Measurements from ENCODE around the gene ZG16.
"Not testable (repeated sequence)": the region's sequence is repeated elsewhere in the genome, so short reads cannot be mapped to it uniquely, and the experiment has no call there.

Gene ZG16

DNA sequence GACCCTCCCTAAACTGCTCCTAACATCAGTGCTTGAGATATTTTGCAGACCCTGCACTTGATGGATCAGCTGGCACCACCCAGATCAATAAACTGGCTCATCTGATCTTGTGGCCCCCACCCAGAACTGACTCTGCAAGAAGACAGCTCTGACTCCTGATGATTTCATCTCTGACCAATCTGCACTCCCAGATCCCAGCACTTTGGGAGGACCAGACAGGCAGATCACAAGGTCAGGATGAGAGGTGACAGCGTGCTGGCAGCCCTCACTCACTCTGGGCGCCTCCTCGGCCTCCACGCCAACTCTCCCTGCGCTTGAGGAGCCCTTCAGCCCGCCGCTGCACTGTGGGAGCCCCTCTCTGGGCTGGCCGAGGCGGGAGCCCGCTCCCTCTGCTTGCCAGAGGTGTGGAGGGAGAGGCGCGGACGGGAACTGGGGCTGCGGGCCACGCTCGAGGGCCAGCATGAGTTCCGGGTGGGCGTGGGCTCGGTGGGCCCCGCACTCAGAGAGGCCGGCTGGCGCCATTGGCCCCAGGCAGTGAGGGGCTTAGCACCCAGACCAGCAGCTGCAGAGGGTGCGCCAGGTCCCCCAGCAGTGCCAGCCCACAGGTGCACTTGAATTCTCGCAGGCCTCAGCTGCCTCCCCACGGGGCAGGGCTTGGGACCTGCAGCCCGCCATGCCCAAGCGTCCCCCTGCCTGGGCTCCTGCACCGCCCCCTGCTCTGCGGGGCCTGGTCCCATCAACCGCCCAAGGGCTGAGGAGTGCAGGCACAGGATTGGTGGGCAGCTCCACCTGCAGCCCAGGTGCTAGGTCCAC is 29.9 kb upstream of the ZG16 start:
- FAIRE-seq = no peak

DNA sequence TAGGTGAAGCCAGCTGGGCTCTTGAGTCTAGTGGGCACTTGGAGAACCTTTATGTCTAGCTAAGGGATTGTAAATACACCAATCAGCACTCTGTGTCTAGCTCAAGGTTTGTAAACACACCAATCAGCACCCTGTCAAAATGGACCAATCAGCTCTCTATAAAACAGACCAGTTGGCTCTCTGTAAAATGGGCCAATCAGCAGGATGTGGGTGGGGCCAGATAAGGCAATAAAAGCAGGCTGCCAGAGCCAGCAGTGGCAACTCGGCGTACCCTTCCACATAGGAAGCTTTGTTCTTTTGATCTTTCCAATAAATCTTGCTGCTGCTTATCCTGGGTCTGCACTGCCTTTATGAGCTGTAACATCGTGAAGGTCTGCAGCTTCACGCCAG is 29.3 kb upstream of the ZG16 start:
- not testable (repeated sequence) for FAIRE-seq; DNase-seq (ENCODE audit: low spot score)

More for the DNA sequence above, 29.9 kb upstream of the ZG16 start:
- no peak for DNase-seq (ENCODE audit: low spot score)

DNA sequence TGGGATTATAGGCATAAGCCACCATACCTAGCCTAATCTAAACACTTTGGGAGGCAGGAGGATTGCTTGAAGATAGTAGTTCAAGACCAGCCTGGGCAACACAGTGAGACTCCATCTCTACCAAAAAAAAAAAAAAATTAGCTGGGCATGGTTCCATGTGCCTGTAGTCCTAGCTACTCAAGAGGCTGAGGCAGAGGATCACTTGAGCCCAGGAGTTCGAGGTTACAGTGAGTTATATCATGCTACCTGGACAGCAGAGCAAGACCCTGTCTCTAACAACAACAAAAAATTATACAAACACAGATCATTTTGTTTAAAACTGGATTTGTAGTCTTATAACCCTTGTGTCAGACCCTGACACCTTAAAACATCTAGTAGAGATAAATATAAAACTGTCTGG is 24.5 kb upstream of the ZG16 start:
- FAIRE-seq (no peak), DNase-seq (ENCODE audit: low spot score) (no peak)

DNA sequence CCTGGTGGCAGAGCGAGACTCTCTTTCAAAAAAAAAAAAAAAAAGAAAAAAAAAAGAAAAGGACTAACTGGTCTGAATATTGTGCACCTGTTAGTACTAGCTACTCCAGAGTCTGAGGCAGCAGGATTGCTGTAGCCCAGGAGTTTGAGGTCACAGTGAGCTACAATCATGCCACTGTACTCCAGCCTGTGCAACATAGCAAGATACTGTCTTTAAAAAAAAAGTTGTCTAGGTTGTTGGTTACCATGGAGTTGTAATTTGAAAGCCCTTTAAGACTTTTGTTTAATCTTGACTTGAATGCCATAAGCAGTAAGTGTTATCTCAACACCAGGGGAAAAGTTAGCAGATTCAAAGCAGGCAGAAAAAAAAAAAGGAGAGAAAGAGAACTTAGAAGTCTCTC is 21.4 kb upstream of the ZG16 start:
- no peak for DNase-seq (ENCODE audit: low spot score)
- no peak for FAIRE-seq

DNA sequence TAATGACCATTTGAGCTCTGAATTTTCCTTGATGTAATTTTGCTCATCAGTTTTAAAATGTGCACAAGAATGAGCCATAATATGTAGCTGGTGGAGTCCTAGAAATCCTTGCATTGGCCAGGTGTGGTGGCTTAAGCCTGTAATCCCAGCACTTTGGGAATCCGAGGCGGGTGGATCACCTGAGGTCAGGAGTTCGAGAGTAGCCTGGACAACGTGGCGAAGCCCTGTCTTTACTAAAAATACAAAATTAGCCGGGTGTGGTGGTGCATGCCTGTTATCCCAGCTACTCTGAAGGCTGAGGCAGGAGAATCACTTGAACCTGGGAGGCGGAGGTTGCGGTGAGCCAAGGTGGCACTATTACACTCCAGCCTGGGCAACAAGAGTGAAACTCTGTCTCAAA is 21.0 kb upstream of the ZG16 start:
- not testable (repeated sequence) for FAIRE-seq

DNA sequence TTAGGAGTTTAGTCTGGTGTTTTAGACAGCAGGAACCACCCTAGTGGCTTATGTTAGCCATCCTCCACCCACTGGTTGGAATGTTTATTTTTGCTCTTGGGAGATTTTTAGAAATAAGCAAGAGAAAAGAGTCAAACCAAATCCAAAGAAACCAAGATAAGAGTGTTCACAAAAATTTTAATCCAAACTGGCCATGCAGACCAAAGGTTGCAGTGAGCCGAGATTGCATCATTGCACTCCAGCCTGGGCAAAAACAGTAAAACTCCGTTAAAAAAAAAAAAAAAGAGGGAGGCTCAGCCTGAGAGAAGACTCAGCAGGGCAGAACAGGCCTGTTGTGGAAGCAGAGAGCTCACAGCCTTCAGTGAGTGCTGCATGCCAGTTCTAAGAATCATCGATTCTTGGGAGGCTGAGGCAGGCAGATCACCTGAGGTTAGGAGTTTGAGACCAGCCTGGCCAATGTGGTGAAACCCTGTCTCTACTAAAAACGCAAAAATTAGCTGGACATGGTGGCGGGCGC is 20.0 kb upstream of the ZG16 start:
- DNase-seq (ENCODE audit: low spot score) (no peak), FAIRE-seq (no peak)

More for the DNA sequence above, 21.0 kb upstream of the ZG16 start:
- DNase-seq (ENCODE audit: low spot score) = not testable (repeated sequence)

DNA sequence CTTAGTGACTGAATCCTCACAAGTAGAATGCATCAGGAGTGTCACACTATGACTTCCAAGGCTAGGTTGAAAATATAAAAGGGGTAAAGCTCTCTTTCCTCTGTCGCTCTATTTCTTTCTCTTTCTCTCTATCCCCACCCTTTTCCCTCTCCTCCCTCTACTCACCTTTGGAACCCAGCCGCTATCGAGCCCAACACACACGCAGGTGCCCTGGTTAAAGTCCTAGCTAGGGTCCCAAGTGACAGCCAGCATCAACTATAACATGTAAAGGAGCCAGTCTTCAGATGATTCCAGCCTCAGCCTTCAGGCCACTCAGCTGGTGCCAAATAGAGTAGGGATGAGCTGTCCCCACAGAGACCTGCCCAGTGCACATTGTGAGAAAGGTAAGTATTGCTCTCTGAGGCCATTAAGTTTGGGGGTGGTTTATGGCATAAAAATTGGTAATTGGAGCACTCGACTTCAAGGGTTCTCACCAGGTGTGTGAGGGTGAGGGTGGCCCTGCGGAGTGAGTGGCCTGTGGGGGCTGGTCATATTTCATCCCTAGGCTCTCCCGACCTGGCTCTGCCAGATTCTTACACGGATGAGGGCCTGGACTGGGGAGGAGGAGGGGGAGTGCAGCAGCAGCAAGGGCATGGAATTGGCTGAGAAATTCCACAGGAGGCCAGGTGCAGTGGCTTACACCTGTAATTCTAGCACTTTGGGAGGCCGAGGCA is 17.3 kb upstream of the ZG16 start:
- DNase-seq (ENCODE audit: low spot score) (no peak), FAIRE-seq (no peak)

DNA sequence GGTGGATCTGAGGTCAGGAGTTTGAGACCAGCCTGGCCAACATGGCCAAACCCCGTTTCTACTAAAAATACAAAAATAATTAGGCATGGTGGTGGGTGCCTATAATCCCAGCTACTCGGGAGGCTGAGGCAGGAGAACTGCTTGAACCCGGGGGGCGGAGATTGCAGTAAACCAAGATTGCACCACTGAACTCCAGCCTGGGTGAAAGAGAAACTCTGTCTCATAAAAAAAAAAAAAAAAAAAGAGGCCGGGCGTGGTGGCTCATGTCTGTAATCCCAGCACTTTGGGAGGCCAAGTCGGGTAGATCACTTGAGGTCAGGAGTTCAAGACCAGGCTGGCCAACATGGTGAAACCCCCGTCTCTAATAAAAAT is 16.8 kb upstream of the ZG16 start:
- DNase-seq (ENCODE audit: low spot score); FAIRE-seq: not testable (repeated sequence)

DNA sequence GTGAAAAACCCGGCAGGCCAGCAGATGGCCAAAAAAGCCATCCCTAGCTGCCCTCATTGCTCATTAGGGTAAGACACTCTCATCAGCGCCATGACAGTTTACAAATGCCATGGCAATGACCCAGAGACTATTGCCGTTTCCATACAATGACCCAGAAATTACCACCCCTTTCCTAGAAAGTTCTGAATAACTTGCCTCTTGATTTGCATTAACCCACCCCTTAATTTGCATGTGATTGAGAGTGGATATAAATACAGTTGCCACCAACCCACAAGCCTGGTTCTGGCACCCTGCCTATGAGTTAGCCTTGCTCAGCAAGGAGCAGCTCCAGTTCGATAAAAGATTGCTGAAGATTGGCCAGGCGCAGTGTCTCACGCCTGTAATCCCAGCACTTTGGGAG is 16.2 kb upstream of the ZG16 start:
- no peak for FAIRE-seq

DNA sequence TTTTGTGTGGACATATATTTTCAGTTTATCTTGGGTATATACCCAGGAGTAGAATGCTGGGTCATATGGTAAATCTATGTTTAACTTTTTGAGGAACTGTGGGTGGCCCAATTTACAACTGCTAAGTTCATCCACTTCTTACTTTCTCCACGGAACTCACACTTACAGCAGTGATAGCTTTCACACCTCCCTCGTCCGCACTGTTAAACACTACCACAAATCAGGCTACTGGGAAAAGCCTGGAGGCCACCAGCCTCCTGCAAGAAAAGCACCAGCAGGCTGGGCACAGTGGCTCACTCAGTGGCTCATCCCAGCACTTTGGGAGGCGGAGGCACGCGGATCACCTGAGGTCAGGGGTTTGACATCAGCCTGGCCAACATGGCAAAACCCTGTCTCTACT is 14.7 kb upstream of the ZG16 start:
- DNase-seq (ENCODE audit: low spot score) = no peak
- FAIRE-seq = no peak

More for the DNA sequence above, 16.2 kb upstream of the ZG16 start:
- DNase-seq (ENCODE audit: low spot score) = no peak

DNA sequence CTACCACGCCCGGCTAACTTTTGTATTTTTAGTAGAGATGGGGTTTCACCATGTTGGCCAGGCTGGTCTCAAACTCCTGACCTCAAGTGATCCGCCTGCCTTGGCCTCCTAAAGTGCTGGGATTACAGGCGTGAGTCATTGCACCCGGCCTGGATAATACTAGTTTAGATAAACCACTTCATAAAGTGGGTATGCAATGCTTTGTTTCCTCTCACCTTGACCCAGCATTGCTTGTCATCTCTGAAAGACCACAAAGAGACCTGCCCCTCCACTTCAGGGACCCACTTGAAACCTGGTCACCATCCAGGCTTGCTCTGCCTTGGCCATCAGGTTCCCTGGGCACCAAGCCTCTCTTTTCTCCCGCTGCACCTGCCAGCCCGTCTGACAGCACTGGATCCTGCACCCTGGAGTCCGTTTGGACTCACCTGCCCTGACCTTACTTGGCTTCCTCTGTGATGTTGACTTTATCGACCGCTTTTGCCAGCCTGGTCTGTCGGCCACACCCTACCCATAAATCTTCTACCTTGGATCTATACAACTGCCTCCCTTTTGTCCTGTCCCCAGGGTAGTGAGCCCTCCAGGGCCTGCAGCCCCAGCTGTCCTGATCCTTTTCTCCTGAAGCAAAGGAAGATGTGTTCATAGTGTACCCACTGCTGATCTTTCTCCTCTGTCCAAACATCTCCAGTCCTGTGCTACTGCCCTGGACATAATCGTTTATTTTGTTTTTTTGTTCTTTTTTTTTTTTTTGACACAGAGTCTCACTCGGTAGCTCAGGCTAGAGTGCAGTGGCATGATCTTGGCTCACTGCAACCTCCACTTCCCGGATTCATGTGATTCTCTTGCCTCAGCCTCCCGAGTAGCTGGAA is 12.7 kb upstream of the ZG16 start:
- DNase-seq (ENCODE audit: low spot score) = no peak
- no peak for FAIRE-seq

DNA sequence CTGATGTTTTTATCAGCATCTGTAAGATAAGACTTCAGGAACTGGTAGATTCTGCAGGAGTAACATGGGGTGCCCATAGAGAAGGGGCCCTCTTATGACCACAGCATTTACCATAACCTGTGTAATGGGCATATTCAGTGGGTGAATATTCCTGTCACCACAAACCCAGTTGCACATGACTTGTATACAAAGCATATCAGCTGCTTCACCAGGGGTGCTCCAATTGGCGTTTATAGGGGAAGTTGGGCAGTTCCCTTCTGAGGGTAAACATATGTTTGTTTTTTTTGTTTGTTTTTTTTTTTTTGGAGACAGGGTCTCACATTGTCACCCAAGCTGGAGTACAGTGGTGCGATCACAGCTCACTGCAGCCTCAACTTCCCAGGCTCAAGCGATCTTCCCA is 11.5 kb upstream of the ZG16 start:
- no peak for DNase-seq (ENCODE audit: low spot score)
- FAIRE-seq = no peak

DNA sequence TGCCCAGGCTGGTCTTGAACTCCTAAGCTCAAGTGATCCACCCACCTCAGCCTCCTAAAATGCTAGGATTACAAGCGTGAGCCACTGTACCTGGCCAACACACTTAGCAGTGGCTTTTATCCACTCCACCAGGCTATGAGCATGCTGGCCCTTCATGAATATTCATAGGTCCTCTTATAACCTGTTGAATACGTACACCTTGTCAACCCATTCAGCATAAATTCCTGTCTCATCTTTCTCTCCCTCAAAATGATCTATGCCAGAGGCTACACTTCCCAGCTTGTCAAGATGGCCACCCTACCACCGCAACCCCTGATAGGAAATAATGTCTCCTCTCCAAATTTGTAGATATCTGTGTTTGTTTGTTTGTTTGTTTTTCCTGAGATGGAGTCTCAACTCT is 11.0 kb upstream of the ZG16 start:
- DNase-seq (ENCODE audit: low spot score) (no peak), FAIRE-seq (no peak)

DNA sequence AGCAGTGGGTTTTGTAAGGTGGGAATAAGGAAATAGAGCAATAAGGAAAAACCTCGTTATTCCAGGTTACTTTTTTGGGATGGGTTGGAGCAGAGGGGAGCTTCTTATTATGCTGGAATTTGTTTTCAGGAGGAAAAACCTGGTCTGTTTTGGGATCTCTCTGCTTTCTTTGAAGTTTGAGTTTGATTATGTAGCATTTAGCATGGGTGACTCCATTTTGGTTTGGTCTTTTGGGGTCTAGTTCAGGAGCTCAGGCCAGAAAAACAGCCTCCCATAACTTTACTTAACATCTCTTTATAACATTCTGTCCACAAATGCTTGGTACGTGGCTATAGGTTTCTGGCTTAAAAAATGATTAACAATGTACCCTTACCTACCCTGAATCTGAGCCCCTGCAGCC is 8.5 kb upstream of the ZG16 start:
- DNase-seq (ENCODE audit: low spot score) (no peak), FAIRE-seq (no peak)

DNA sequence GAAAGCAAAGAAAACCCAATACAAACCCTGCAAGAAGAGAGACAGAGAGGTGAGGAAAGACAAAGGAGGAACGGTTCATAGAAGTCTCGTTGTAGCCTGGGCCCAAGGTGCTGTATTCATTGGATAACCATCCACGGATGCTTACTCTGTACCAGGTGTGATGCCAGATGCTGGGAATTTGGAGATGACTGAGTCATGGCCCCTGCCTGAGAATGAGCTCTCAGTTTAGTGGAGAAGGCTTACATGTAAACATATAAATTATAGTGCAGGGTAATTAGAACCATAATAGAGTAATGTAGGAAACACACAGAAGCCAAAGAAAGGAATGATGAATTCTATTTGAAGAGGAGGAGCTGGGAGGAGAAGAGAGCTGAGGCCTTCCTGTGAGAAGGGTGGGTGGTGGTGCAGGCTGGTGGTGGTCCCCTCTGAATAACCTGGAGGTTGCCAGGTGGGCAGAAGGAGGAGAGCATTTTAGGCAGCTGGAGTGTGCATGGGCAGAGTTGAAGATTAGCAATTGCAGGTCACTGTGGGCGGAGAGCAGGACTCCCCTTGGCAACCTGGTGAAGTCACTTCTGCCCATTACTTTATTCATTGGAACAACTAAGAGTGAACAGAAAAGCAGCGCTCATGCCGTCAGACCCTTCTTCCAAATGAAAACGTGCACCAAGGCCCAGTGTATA is 7.7 kb upstream of the ZG16 start:
- DNase-seq (ENCODE audit: low spot score) (no peak), FAIRE-seq (no peak)

DNA sequence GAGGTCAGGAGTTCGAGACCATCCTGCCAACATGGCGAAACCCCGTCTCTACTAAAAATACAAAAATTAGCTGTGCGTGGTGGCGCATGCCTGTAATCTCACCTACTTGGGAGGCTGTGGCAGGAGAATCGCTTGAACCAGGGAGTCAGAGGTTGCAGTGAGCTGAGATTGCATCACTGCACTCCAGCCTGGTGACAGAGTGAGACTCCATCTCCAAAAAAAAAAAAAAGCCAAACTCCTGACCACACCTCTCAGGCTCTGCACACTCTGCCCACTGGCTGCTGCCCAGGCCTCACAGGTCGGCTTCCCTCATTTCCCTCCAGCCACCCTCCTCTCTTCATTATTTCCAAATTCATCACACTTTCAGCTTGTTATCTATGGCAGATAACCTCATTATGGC is 5.7 kb upstream of the ZG16 start:
- DNase-seq (ENCODE audit: low spot score); FAIRE-seq: not testable (repeated sequence)

DNA sequence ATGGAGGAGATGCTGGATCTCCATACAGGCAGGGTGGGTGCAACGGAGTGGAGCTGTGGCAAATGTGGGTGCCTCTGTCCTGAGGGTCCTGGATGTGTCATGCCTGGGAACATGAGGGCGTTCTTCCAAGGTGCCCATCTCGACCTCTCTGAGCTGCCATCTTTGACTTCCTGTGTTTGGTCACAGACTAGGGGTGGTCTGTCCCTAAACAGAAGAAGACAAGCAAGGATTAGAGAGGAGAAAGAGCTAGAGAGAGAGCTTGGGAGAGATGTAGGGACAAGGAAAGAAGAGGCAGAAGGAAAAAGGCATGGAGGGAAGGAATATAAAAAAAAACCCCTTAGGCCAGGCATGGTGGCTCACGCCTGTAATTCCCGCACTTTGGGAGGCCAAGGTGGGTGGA is 3.3 kb upstream of the ZG16 start:
- no peak for FAIRE-seq
- DNase-seq (ENCODE audit: low spot score) = no peak

DNA sequence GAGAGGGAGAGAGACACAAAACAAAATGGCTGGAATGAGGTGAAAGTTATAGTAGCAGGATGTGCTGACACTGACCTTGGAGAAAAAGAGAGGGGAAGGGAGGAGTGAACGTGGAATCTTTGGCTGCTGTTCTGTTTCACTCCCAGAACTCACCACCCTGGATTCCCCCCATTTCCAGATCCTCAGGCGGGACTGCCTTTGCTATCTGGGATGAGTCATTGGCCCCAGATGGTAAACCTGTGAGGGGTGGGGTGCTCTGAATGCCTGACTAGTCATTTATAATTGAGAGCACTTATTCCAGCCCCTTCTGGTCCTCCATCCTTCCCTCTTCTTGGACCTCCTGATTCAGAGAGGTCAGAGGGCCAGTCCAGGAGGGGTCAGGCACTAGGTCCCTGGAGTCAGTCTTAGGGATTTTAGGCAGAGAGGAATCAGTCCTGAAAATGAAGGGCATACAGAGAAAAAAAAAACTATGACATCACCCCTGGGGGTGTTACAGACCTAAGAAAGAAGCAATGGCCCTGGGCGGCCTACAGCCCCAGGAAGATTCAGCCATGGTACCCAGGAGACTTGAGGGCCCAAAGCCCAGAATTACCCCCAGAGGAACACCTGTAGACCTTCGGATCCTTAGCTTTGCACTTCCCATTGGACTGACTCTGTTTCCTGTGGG is 2.2 kb upstream of the ZG16 start:
- no peak for FAIRE-seq
- DNase-seq (ENCODE audit: low spot score) = peak; percentile 48

DNA sequence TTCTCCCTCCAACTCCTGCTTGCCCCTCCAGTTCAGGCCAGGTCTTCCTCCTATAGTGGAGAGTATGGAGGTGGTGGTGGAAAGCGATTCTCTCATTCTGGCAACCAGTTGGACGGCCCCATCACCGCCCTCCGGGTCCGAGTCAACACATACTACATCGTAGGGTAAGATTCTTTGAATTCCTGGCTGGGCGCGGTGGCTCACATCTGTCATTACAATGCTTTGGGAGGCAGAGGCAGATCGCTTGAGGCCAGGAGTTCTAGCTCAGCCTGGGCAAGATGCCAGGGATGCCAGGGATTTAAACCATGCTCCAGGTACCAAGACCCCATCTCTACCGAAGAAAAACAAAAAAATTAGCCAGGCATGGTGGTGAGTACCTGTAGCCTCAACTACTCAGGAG is 1.4 kb downstream of the ZG16 start:
- DNase-seq (ENCODE audit: low spot score) (peak; percentile 27), FAIRE-seq (no peak)

DNA sequence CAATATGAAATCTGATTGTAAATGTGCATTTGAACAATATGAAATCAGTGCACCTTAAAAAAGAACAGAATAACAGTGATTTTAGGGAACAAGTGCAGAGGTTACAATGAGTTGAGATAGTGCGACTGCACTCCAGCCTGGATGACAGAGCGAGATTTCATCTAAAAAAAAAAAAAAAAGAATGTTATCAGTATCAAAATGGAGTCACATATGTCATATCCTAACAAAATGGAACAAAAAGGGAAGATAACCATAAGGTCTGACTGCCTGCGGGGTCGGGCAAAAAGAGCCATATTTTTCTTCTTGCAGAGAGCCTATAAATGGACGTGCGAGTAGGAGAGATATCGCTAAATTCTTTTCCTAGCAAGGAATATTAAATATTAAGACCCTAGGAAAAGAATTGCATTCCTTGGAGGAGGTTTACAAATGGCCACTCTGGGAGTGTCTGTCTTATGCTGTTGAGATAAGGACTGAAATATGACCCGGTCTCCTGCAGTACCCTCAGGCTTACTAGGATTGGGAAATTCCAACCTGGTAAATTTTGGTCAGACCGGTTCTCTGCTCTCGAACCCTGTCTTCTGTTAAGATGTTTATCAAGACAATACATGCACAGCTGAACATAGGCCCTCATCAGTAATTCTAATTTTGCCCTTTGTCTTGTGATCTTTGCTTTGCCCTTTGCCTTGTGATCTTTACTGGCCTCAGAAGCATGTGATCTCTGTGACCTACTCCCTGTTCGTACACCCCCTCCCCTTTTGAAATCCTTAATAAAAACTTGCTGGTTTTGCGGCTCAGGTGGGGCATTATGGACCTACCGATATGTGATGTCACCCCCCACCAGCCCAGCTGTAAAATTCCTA is 5.3 kb downstream of the ZG16 start:
- not testable (repeated sequence) for FAIRE-seq; DNase-seq (ENCODE audit: low spot score)
